Mesenchymal stem cell (in vitro differentiated cells and primary cell): Measurements from ENCODE around the gene UNC5B.

ENCODE experiments used
- DNase-seq: peaks from one replicate; pipeline ENCODE4 v3.0.0-alpha.2; 2013
- H2AFZ ChIP-seq: one replicate; pipeline ENCODE4 v1.6.1; 2013; ENCODE audit warnings: low read depth, mild to moderate bottlenecking, control low read depth, inconsistent platforms, low read length, moderate library complexity
- H2AK5ac ChIP-seq: 2 replicates; pipeline ENCODE4 v1.6.1; 2013; ENCODE audit warnings: low read length, moderate library complexity, mild to moderate bottlenecking, inconsistent platforms; ENCODE audit not compliant: severe bottlenecking
- H2BK120ac ChIP-seq: one replicate; pipeline ENCODE4 v1.6.1; 2013; ENCODE audit warnings: low read depth, mild to moderate bottlenecking, inconsistent platforms, low read length, moderate library complexity
- H2BK12ac ChIP-seq, 2 experiments: one replicate each; pipeline ENCODE4 v1.6.1; 2013; ENCODE audit warnings: inconsistent platforms in 2 of 2, low read length in 2 of 2, mild to moderate bottlenecking in 2 of 2, moderate library complexity in 2 of 2, control low read depth in 1 of 2
- H2BK15ac ChIP-seq: one replicate; pipeline ENCODE4 v1.6.1; 2013; ENCODE audit warnings: mild to moderate bottlenecking, low read depth, inconsistent platforms; ENCODE audit not compliant: poor library complexity, severe bottlenecking
- H2BK5ac ChIP-seq: 2 replicates; pipeline ENCODE4 v1.6.1; 2013; ENCODE audit warnings: low read depth, mild to moderate bottlenecking, low read length, control low read depth, inconsistent platforms; ENCODE audit not compliant: poor library complexity, severe bottlenecking
- H3K14ac ChIP-seq, 2 experiments: one replicate each; pipeline ENCODE4 v1.6.1; 2013; ENCODE audit warnings: inconsistent platforms in 2 of 2, low read length in 2 of 2, control low read depth in 1 of 2, mild to moderate bottlenecking in 1 of 2, moderate library complexity in 1 of 2
- H3K18ac ChIP-seq, 2 experiments: one replicate each; pipeline ENCODE4 v1.6.1; 2013; ENCODE audit warnings: inconsistent platforms in 2 of 2, low read length in 2 of 2, control low read depth in 1 of 2, low read depth in 1 of 2, mild to moderate bottlenecking in 1 of 2
- H3K23ac ChIP-seq, 2 experiments: one replicate each; pipeline ENCODE4 v1.6.1; 2013; ENCODE audit warnings: inconsistent platforms in 2 of 2, low read length in 2 of 2, mild to moderate bottlenecking in 2 of 2, moderate library complexity in 2 of 2, control low read depth in 1 of 2
- H3K27ac ChIP-seq: 2 replicates; pipeline ENCODE4 v1.5.1; 2013; ENCODE audit warnings: mild to moderate bottlenecking, moderate library complexity, low read length, control low read depth, inconsistent platforms; ENCODE audit not compliant: poor library complexity, severe bottlenecking
- H3K27me3 ChIP-seq, 2 experiments: 2 replicates each; pipeline versions ENCODE4 v1.6.1 to v1.7.0; 2013; ENCODE audit warnings: low read length in 2 of 2, mild to moderate bottlenecking in 2 of 2, moderate library complexity in 2 of 2, control low read depth in 1 of 2, inconsistent platforms in 1 of 2; ENCODE audit not compliant: control insufficient read depth in 1 of 2, insufficient read depth in 1 of 2
- H3K36me3 ChIP-seq, 2 experiments: 2 replicates each; pipeline versions ENCODE4 v1.6.1 to v1.7.0; 2013; ENCODE audit warnings: low read length in 2 of 2, control low read depth in 1 of 2, inconsistent platforms in 1 of 2, low read depth in 1 of 2, mild to moderate bottlenecking in 1 of 2; ENCODE audit not compliant: insufficient read depth in 2 of 2, control insufficient read depth in 1 of 2
- H3K4ac ChIP-seq, 2 experiments: one replicate each; pipeline ENCODE4 v1.6.1; 2013; ENCODE audit warnings: inconsistent platforms in 2 of 2, low read length in 2 of 2, mild to moderate bottlenecking in 2 of 2, moderate library complexity in 2 of 2, control low read depth in 1 of 2, low read depth in 1 of 2
- H3K4me1 ChIP-seq: 2 replicates; pipeline ENCODE4 v1.6.1; 2013; ENCODE audit warnings: low read depth, low read length, control low read depth; ENCODE audit not compliant: control insufficient read depth, insufficient read depth
- H3K4me2 ChIP-seq: 2 replicates; pipeline ENCODE4 v1.6.1; 2013; ENCODE audit warnings: low read length, mild to moderate bottlenecking, inconsistent platforms; ENCODE audit not compliant: poor library complexity, severe bottlenecking
- H3K4me3 ChIP-seq, 2 experiments: 2 replicates each; pipeline versions ENCODE4 v1.5.1 to v1.7.0; 2013; ENCODE audit warnings: low read length in 2 of 2, mild to moderate bottlenecking in 2 of 2, control low read depth in 1 of 2, low read depth in 1 of 2; ENCODE audit not compliant: insufficient read depth in 1 of 2
- H3K79me1 ChIP-seq: replicated peaks from 2 replicates; pipeline ENCODE4 v1.6.1; 2013; ENCODE audit warnings: mild to moderate bottlenecking, control low read depth, low read length, inconsistent platforms; ENCODE audit not compliant: poor library complexity, severe bottlenecking
- H3K9ac ChIP-seq: 2 replicates; pipeline ENCODE4 v1.7.0; 2013; ENCODE audit warnings: mild to moderate bottlenecking, low read length, moderate library complexity
- H3K9me3 ChIP-seq: 2 replicates; pipeline ENCODE4 v1.7.0; 2013; ENCODE audit warnings: mild to moderate bottlenecking, low read length; ENCODE audit not compliant: control insufficient read depth
- H4K8ac ChIP-seq: one replicate; pipeline ENCODE4 v1.6.1; 2013; ENCODE audit warnings: inconsistent platforms, mild to moderate bottlenecking, low read length, moderate library complexity
- H4K91ac ChIP-seq: one replicate; pipeline ENCODE4 v1.6.1; 2013; ENCODE audit warnings: mild to moderate bottlenecking, low read length, inconsistent platforms
- WGBS: methylation state at CpG from one replicate; pipeline ENCODE4 v1.1.7; 2013; ENCODE audit warnings: mixed read lengths; 5-methylcytosine and 5-hydroxymethylcytosine counted together

The UNC5B gene

GRCh38 chr10:71308985-71309384, 96.6 kb downstream of the UNC5B start:
- H3K27ac ChIP-seq, result no peak overlapping the region
- 96% methylated on average over 2 of the region's 3 CpGs for WGBS
- H3K4me1 ChIP-seq, result no peaks in the 10 kb centered on the region
- H3K79me1 ChIP-seq, result no peaks in the 10 kb centered on the region
- H3K23ac ChIP-seq, result no peak overlapping the region
- H3K14ac ChIP-seq, result no peak overlapping the region
- H2AK5ac ChIP-seq, result no peak overlapping the region
- no peaks in the 10 kb centered on the region for H3K9me3 ChIP-seq
- H2BK120ac ChIP-seq, result no peak overlapping the region
- H3K9ac ChIP-seq, result no peak overlapping the region
- no peak overlapping the region for H3K4me3 ChIP-seq
- no peak overlapping the region for H2BK12ac ChIP-seq
- H4K91ac ChIP-seq, result no peak overlapping the region
- no peak overlapping the region for H3K4me2 ChIP-seq
- H3K4ac ChIP-seq, result no peak overlapping the region
- DNase-seq, result no peak
- H4K8ac ChIP-seq, result no peak overlapping the region
- no peaks in the 10 kb centered on the region for H3K36me3 ChIP-seq
- no peak overlapping the region for H2BK15ac ChIP-seq
- H2BK5ac ChIP-seq, result no peak overlapping the region
- H3K27me3 ChIP-seq, result peaks cover 0 to 56% of the 10 kb centered on the region in 2 experiments
- H3K18ac ChIP-seq, result no peak overlapping the region
- no peak overlapping the region for H2AFZ ChIP-seq

GRCh38 chr10:71309919-71310318, 97.5 kb downstream of the UNC5B start:
- H3K4ac ChIP-seq, result no peak overlapping the region
- H2BK15ac ChIP-seq, result no peak overlapping the region
- H4K8ac ChIP-seq, result no peak overlapping the region
- no peak overlapping the region for H3K4me2 ChIP-seq
- H3K9me3 ChIP-seq, result no peaks in the 10 kb centered on the region
- H4K91ac ChIP-seq, result no peak overlapping the region
- H3K79me1 ChIP-seq, result no peaks in the 10 kb centered on the region
- no peak overlapping the region for H3K14ac ChIP-seq
- WGBS, result 53% methylated on average over 2 of the region's 3 CpGs
- DNase-seq, result no peak
- H2AK5ac ChIP-seq, result no peak overlapping the region
- H2AFZ ChIP-seq, result no peak overlapping the region
- H3K9ac ChIP-seq, result no peak overlapping the region
- no peaks in the 10 kb centered on the region for H3K36me3 ChIP-seq
- no peak overlapping the region for H3K27ac ChIP-seq
- H3K18ac ChIP-seq, result no peak overlapping the region
- H2BK5ac ChIP-seq, result no peak overlapping the region
- no peaks in the 10 kb centered on the region for H3K4me1 ChIP-seq
- H3K27me3 ChIP-seq, result peaks cover 0 to 53% of the 10 kb centered on the region in 2 experiments
- no peak overlapping the region for H3K4me3 ChIP-seq
- H3K23ac ChIP-seq, result no peak overlapping the region
- no peak overlapping the region for H2BK120ac ChIP-seq
- no peak overlapping the region for H2BK12ac ChIP-seq

GRCh38 chr10:71312220-71312619, 99.8 kb downstream of the UNC5B start:
- Histone ChIP-seq H3K4me2 (no peak overlapping the region), H4K91ac (no peak overlapping the region), H2BK15ac (no peak overlapping the region), H3K23ac (no peak overlapping the region), H3K4ac (no peak overlapping the region), H3K36me3 (no peaks in the 10 kb centered on the region), H3K9me3 (no peaks in the 10 kb centered on the region), H3K79me1 (no peaks in the 10 kb centered on the region), H3K14ac (no peak overlapping the region), H3K9ac (no peak overlapping the region), H3K4me1 (no peaks in the 10 kb centered on the region), H2AK5ac (no peak overlapping the region), H2BK120ac (no peak overlapping the region), H3K4me3 (no peak overlapping the region), H3K27me3 (peaks cover 0 to 59% of the 10 kb centered on the region in 2 experiments), H2BK5ac (no peak overlapping the region), H3K18ac (no peak overlapping the region), H2AFZ (no peak overlapping the region), H3K27ac (no peak overlapping the region), H4K8ac (no peak overlapping the region), H2BK12ac (no peak overlapping the region)
- no CpG with 5 or more reads among the region's 1 CpG for WGBS
- no peak for DNase-seq

GRCh38 chr10:71312811-71313789, 100.7 kb downstream of the UNC5B start:
- no peaks in the 10 kb centered on the region for H3K36me3 ChIP-seq
- no peak overlapping the region for H3K23ac ChIP-seq
- no peaks in the 10 kb centered on the region for H3K9me3 ChIP-seq
- H3K4me1 ChIP-seq, result no peaks in the 10 kb centered on the region
- no peak overlapping the region for H2BK15ac ChIP-seq
- no peak overlapping the region for H2BK12ac ChIP-seq
- no peak overlapping the region for H3K14ac ChIP-seq
- H3K4me2 ChIP-seq, result no peak overlapping the region
- WGBS, result 67% methylated on average over 11 of the region's 19 CpGs
- no peak overlapping the region for H2BK120ac ChIP-seq
- no peak overlapping the region for H3K27ac ChIP-seq
- H3K4me3 ChIP-seq, result peak overlapping the region in 1 of 2 experiments; percentile 52
- H2AK5ac ChIP-seq, result no peak overlapping the region
- H3K9ac ChIP-seq, result peak overlapping the region; percentile 85
- no peak overlapping the region for H3K4ac ChIP-seq
- H2AFZ ChIP-seq, result no peak overlapping the region
- DNase-seq, result no peak
- H4K91ac ChIP-seq, result no peak overlapping the region
- no peaks in the 10 kb centered on the region for H3K79me1 ChIP-seq
- H3K27me3 ChIP-seq, result peaks cover 0 to 67% of the 10 kb centered on the region in 2 experiments
- H2BK5ac ChIP-seq, result no peak overlapping the region
- H3K18ac ChIP-seq, result no peak overlapping the region
- no peak overlapping the region for H4K8ac ChIP-seq
